KBM-7 (cell line): ENCODE measurements around the gene NUDT19.
A peak's percentile ranks its signal among the peaks of the same experiment; 100 is the strongest.
"Not testable (repeated sequence)": the region's sequence is repeated elsewhere in the genome, so short reads cannot be mapped to it uniquely, and the experiment has no call there.

Experiments
- DNase-seq: peaks from one replicate; pipeline ENCODE4 v3.0.0-alpha.2; 2015
- in situ Hi-C: fragments of 300-500 bp; cut with MboI; formaldehyde crosslinking; loops from 2 replicates; pipeline ENCODE4 v1.14.3; 2020; ENCODE audit warnings: low sequenced_read_pairs, low pct_unique_long_range_greater_than_20kb, mixed read lengths

NUDT19 gene

GRCh38 chr19:32674153-32674930 lies 17.3 kb upstream of the NUDT19 start:
- peak; percentile 26 for DNase-seq
- in situ Hi-C loops, result no loop called here

GRCh38 chr19:32674931-32675719 lies 16.5 kb upstream of the NUDT19 start, which contains the start of gene ANKRD27:
TSS of gene ANKRD27 (minus strand) at chr19:32675180. CDS start at chr19:32659015, 16,165 bp downstream.
- in situ Hi-C loops, result no loop called here
- DNase-seq, result peak; percentile 98

DNA sequence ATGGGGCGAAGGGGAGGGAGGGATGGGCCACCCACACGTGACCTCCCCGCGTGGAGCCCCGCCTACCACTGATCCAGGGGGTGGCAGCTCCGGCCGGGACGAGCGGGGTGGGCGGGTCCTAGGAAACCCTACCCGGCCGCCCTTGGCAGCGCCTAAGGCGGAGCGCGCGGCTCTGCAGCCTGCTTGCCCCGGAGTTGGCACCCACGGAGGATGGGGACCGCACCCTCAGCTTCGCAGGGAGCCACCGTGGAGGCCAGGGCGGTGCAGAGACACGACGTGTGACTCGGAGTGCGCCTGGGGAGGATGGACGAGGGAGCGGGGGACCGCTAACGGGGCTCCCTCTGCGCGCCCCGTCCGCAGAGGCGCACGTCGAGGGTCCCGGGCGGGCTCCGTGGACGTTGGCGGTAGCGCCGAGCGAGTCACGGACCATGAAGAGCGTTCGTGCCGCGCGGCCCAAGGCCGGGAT lies 15.9 kb upstream of the NUDT19 start, which contains the start of gene RGS9BP:
TSS of gene RGS9BP (plus strand) at position 129 of the 466 bp plus-strand sequence. CDS start 416 bp downstream, outside the sequence.
- peak; percentile 70 for DNase-seq
- in situ Hi-C loops, result no loop called here

DNA sequence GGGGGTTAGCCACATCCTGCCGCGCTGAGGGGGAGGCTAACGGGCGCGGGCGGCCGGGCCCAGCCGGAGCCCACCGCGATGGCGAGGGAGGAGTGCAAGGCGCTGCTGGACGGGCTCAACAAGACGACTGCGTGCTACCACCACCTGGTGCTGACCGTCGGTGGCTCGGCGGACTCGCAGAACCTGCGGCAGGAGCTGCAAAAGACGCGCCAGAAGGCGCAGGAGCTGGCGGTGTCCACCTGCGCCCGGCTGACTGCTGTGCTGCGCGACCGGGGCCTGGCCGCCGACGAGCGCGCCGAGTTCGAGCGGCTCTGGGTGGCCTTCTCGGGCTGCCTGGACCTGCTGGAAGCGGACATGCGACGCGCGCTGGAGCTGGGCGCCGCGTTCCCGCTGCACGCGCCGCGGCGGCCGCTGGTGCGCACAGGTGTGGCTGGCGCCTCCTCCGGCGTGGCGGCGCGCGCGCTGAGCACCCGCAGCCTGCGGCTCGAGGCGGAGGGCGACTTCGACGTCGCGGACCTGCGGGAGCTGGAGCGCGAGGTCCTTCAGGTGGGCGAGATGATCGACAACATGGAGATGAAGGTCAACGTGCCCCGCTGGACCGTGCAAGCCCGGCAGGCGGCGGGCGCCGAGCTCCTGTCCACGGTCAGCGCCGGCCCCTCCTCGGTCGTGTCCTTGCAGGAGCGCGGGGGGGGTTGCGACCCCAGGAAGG lies 15.3 kb upstream of the NUDT19 start:
- in situ Hi-C loops, result no loop called here
- DNase-seq, result no peak

DNA sequence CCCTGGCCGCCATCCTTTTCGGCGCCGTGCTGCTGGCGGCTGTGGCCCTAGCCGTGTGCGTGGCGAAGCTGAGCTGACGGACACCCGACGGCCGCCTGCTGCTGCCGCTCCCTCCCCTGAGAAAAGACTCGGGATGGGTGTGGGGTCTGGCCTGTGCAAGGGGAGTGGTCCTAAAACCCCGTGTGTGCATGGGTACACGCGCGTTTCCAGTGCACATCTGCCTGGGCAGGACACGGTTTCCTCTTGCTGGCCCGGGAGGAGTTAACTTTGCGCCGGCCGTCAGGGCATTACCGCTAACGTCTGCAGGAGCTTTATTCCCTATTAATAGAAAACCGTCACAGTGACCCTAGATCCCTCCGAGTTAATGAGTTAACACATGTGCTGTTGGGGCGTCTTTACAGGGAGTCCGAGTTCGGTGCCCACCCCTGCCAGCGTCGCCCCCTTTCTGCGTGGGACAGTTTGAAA lies 14.7 kb upstream of the NUDT19 start:
- DNase-seq, result no peak
- in situ Hi-C loops, result no loop called here

GRCh38 chr19:32677657-32678056 lies 14.0 kb upstream of the NUDT19 start:
- in situ Hi-C loops, result no loop called here
- DNase-seq, result no peak

GRCh38 chr19:32680986-32681385 lies 10.6 kb upstream of the NUDT19 start:
- DNase-seq, result no peak
- in situ Hi-C loops, result no loop called here

- no peak for DNase-seq
- in situ Hi-C loops, result no loop called here
Measured at GRCh38 chr19:32682317-32682716, 9.3 kb upstream of the NUDT19 start.

DNA sequence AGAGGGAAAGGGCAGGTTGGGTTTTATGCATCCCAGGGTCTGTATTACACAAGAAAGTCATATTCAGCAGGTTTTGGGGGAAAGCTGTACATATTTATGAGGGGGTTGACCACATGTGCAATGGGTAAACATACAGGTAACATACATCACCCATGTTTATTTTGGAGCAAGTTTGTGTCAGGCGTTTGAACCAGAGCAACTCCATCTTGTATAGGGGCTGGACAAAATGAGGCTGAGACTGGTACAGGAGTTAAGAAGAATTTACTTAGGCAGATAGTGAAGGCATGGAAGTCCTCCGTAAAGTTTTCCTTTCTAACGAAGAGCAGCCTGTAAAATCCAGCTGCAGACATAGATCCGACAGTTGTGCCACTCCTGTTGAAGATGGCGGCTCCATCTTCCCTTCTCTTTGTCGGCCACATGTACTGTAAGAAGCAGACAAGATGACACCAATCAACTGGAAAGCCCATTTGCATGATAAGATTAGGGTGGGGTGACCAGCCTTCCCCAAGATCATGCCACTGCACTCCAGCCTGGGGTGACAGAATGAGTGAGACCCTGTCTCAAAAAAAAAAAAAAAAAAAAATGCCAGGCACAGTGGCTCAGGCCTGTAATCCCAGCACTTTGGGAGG lies 4.7 kb upstream of the NUDT19 start:
- DNase-seq, result no peak
- in situ Hi-C loops, result no loop called here

DNA sequence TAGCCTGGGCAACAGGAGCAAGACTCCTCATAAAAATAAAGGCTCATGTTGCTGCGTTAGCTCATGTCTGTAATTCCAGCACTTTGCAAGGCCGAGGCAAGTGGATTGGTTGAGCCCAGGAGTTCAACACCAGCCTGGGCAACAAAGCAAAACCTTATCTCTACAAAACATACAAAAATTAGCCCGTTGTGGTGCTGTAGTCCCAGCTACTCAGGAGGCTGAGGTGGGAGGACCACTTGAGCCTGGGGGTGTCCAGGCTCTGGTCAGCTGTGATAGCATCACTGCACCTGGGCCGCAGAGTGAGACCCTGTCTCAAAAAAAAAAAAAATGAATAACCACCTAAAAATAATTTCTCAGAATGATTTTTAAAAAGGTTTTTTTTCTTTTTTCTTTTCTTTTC lies 3.9 kb upstream of the NUDT19 start:
- no peak for DNase-seq
- in situ Hi-C loops, result no loop called here

DNA sequence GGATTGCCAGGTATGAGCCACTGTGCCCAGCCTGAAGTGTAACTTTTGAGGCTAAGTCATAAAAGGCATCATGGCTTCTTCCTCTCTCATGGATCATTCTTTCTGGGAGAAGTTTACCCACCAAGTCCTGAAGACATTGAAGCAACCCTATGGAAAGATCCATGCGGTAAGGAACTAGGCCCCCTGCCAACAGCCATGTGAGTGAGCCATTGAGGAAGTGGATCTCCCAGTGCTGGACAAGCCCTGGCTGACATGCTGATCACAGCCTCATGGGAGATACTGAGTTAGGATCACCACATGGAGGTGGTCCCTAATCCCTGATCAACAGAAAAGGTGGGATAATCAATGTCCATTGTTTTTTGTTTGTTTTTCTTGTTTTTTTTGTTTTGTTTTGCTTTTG lies 3.3 kb upstream of the NUDT19 start:
- in situ Hi-C loops, result no loop called here
- DNase-seq, result no peak

GRCh38 chr19:32691952-32692726 lies 518 bp downstream of the NUDT19 start:
- DNase-seq, result peak; percentile 64
- in situ Hi-C loops, result no loop called here

GRCh38 chr19:32692727-32693061 lies 1.1 kb downstream of the NUDT19 start:
- no peak for DNase-seq
- in situ Hi-C loops, result no loop called here

DNA sequence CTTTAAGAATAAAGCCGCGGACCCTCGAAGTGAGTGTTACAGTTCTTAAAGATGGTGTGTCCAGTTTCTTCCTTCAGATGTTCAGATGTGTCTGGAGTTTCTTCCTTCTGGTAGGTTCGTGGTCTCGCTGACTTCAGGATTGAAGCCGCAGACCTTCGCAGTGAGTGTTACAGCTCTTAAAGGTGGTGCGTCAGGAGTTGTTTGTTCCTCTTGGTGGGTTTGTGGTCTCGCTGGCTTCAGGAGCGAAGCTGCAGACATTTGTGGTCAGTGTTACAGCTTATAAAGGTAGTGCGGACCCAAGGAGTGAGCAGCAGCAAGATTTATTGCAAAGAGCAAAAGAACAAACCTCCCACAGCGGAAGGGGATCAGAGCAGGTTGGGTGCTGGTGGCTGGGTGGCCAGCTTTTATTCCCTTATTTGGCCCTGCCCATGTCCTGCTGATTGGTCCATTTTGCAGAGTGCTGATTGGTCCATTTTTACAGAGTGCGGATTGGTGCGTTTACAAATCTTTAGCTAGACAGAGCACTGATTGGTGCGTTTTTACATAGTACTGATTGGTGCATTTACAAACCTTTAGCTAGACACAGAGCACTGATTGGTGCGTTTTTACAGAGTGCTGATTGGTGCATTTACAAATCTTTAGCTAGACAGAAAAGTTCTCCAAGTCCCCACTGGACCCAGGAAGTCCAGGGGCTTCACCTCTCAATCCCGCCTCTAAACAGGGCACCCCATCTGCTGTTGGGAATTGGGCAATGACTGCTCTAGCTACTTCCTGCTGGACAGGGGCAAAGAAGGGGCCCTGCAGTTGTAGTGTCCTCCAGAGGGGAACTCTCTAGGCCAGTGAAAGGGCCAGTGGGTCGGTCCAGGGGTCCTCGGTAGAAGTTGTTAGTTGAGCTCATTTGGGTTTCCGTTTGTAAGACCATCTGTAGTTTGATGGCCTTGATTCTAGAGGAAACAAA lies 1.8 kb downstream of the NUDT19 start:
- in situ Hi-C loops, result not testable (repeated sequence)
- peak; percentile 86 for DNase-seq

GRCh38 chr19:32694316-32694715 lies 2.7 kb downstream of the NUDT19 start:
- in situ Hi-C loops, DNase-seq: not testable (repeated sequence)

GRCh38 chr19:32694851-32695250 lies 3.2 kb downstream of the NUDT19 start:
- in situ Hi-C loops, DNase-seq: not testable (repeated sequence)

GRCh38 chr19:32695506-32695905 lies 3.9 kb downstream of the NUDT19 start:
- in situ Hi-C loops, result not testable (repeated sequence)
- DNase-seq, result peak; percentile 53
